ENCODE data around the gene S100B. TPM values are rescaled to one million over a fixed set of nuclear protein-coding genes. Genes with fewer than 3 reads are reported as not detected.

Gene S100B
- total and polyA plus RNA-seq, 2 of the 13 experiments (the other 11 are each of a cell fraction or from before 2014, with no cell fraction given), result not detected

DNA sequence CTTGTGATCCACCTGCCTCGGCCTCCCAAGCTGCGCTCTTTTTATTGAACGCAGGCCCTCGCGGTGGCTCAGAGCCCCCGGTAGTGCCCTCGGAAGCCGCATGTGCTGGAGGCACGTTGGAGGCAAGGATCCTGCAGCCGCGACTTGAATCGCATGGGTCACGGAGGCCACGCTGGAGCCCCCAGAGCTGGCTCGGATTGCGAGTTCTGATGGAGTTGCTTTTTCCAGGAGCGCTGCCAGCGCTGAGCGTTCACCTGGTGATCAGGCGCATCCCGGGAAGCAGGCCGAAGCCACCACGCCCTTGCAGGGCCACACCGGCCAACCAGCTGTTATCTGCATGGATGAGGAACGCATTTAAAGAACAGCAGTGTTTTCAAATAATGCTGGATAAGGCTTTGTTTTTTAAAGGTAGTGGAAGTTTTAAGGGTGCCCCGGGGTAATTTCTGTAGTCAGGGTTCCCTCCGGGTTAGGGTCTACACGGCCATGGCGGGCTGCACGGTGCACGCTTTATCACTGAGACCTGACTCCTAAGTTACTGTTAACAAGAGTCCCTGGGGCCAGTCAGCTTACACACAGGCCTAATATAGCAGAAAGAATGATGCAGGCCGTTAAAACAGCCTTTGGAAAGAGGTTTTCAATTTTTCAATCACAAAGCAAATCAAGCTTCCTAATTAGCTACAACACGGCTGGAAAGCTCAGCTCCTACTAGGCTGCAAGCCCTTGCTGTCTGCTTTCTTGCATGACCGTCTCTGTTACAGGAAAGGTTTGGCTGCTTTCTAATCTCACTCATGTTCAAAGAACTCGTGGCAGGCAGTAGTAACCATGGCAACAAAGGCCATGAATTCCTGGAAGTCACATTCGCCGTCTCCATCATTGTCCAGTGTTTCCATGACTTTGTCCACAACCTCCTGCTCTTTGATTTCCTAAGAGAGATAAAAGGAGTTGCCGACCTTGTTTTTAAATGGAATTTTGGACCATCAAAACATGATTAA, 6.0 kb downstream of the S100B start (continued):
- TF ChIP-seq HHEX (CRISPR knock-in tag; IDR thresholded peaks at IDR 0.05), result no peak
- no peak for TF ChIP-seq ZNF33A (CRISPR knock-in tag; IDR thresholded peaks at IDR 0.05; ENCODE audit: borderline replicate concordance)
- no peak for TF ChIP-seq TMF1 (CRISPR knock-in tag; IDR thresholded peaks at IDR 0.05; ENCODE audit: low read depth)
- TF ChIP-seq SP2 (CRISPR knock-in tag; IDR thresholded peaks at IDR 0.05), result no peak
- TF ChIP-seq, protein P1, sequence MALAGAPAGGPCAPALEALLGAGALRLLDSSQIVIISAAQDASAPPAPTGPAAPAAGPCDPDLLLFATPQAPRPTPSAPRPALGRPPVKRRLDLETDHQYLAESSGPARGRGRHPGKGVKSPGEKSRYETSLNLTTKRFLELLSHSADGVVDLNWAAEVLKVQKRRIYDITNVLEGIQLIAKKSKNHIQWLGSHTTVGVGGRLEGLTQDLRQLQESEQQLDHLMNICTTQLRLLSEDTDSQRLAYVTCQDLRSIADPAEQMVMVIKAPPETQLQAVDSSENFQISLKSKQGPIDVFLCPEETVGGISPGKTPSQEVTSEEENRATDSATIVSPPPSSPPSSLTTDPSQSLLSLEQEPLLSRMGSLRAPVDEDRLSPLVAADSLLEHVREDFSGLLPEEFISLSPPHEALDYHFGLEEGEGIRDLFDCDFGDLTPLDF (CRISPR knock-in tag; IDR thresholded peaks at IDR 0.05), result no peak
- TF ChIP-seq NCOR1 (IDR thresholded peaks at IDR 0.05; ENCODE audit: borderline replicate concordance, low read length), result peak; percentile 82
- TF ChIP-seq ZNF777 (CRISPR knock-in tag; IDR thresholded peaks at IDR 0.05), result no peak
- peak; percentile 54 for TF ChIP-seq SKI (IDR thresholded peaks at IDR 0.05; ENCODE audit: partially characterized antibody)
- TF ChIP-seq ISL2 (CRISPR knock-in tag; IDR thresholded peaks at IDR 0.05), result no peak
- TF ChIP-seq ASH2L (IDR thresholded peaks at IDR 0.05; ENCODE audit: insufficient read length, low read depth, low read length), result no peak
- TF ChIP-seq, protein P2, sequence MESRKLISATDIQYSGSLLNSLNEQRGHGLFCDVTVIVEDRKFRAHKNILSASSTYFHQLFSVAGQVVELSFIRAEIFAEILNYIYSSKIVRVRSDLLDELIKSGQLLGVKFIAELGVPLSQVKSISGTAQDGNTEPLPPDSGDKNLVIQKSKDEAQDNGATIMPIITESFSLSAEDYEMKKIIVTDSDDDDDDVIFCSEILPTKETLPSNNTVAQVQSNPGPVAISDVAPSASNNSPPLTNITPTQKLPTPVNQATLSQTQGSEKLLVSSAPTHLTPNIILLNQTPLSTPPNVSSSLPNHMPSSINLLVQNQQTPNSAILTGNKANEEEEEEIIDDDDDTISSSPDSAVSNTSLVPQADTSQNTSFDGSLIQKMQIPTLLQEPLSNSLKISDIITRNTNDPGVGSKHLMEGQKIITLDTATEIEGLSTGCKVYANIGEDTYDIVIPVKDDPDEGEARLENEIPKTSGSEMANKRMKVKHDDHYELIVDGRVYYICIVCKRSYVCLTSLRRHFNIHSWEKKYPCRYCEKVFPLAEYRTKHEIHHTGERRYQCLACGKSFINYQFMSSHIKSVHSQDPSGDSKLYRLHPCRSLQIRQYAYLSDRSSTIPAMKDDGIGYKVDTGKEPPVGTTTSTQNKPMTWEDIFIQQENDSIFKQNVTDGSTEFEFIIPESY (CRISPR knock-in tag; IDR thresholded peaks at IDR 0.05), result no peak
- TF ChIP-seq NFKB2 (CRISPR knock-in tag; IDR thresholded peaks at IDR 0.05; ENCODE audit: borderline replicate concordance), result no peak
- TF ChIP-seq, protein P3, sequence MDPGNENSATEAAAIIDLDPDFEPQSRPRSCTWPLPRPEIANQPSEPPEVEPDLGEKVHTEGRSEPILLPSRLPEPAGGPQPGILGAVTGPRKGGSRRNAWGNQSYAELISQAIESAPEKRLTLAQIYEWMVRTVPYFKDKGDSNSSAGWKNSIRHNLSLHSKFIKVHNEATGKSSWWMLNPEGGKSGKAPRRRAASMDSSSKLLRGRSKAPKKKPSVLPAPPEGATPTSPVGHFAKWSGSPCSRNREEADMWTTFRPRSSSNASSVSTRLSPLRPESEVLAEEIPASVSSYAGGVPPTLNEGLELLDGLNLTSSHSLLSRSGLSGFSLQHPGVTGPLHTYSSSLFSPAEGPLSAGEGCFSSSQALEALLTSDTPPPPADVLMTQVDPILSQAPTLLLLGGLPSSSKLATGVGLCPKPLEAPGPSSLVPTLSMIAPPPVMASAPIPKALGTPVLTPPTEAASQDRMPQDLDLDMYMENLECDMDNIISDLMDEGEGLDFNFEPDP (CRISPR knock-in tag; conservative IDR thresholded peaks at IDR 0.05), result no peak
- TF ChIP-seq NFIC (IDR thresholded peaks at IDR 0.05; ENCODE audit: low read length), result no peak
- no peak for TF ChIP-seq HOXD1 (CRISPR knock-in tag; IDR thresholded peaks at IDR 0.05)
- TF ChIP-seq ZMYM3 (CRISPR knock-in tag; IDR thresholded peaks at IDR 0.05), result no peak
- TF ChIP-seq ZNF17 (CRISPR knock-in tag; IDR thresholded peaks at IDR 0.05), result no peak
- TF ChIP-seq FOXP1 (IDR thresholded peaks at IDR 0.05), result no peak
- TF ChIP-seq FOXP1 (CRISPR knock-in tag; IDR thresholded peaks at IDR 0.05), result no peak
- peak; percentile 50; the same call in 1 of the 2 replicates for TF ChIP-seq MIER3 (CRISPR knock-in tag; IDR thresholded peaks at IDR 0.05; ENCODE audit: borderline replicate concordance)
- TF ChIP-seq ZNF891 (CRISPR knock-in tag; IDR thresholded peaks at IDR 0.05), result no peak
- no peak for TF ChIP-seq ZNF792 (CRISPR knock-in tag; IDR thresholded peaks at IDR 0.05)
- TF ChIP-seq CBX2 (IDR thresholded peaks at IDR 0.05; ENCODE audit: low read depth, low read length), result no peak
- TF ChIP-seq CBX2 (CRISPR knock-in tag; IDR thresholded peaks at IDR 0.05; ENCODE audit: low read depth), result no peak
- no peak for TF ChIP-seq TAF15 (IDR thresholded peaks at IDR 0.05; ENCODE audit: low read depth, low read length, poor library complexity, severe bottlenecking)
- no peak for TF ChIP-seq KLF15 (CRISPR knock-in tag; IDR thresholded peaks at IDR 0.05; ENCODE audit: borderline replicate concordance)
- no peak for TF ChIP-seq ZC3H13 (CRISPR knock-in tag; IDR thresholded peaks at IDR 0.05)

Measured in HepG2 (cell line).